ENCODE results near the gene WFS1.

The WFS1 gene

GRCh38 chr4:6275898-6276806, 6.5 kb downstream of the WFS1 start:
- TF ChIP-seq, protein P1, sequence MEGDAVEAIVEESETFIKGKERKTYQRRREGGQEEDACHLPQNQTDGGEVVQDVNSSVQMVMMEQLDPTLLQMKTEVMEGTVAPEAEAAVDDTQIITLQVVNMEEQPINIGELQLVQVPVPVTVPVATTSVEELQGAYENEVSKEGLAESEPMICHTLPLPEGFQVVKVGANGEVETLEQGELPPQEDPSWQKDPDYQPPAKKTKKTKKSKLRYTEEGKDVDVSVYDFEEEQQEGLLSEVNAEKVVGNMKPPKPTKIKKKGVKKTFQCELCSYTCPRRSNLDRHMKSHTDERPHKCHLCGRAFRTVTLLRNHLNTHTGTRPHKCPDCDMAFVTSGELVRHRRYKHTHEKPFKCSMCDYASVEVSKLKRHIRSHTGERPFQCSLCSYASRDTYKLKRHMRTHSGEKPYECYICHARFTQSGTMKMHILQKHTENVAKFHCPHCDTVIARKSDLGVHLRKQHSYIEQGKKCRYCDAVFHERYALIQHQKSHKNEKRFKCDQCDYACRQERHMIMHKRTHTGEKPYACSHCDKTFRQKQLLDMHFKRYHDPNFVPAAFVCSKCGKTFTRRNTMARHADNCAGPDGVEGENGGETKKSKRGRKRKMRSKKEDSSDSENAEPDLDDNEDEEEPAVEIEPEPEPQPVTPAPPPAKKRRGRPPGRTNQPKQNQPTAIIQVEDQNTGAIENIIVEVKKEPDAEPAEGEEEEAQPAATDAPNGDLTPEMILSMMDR (IDR thresholded peaks at IDR 0.05; ENCODE audit: low read depth, low read length): no peak
- H3K4me3 ChIP-seq (ENCODE audit: low read depth, low read length): no peak overlapping the region

GRCh38 chr4:6277139-6277802, 7.6 kb downstream of the WFS1 start:
- H3K4me3 ChIP-seq (ENCODE audit: low read depth, low read length): no peak overlapping the region

GRCh38 chr4:6277935-6278800, 8.5 kb downstream of the WFS1 start:
- TF ChIP-seq, protein P1 (IDR thresholded peaks at IDR 0.05; ENCODE audit: low read depth, low read length): no peak
- no peak overlapping the region for H3K4me3 ChIP-seq (ENCODE audit: low read depth, low read length)

More at GRCh38 chr4:6277139-6277802, 7.6 kb downstream of the WFS1 start:
- TF ChIP-seq, protein P1 (IDR thresholded peaks at IDR 0.05; ENCODE audit: low read depth, low read length): no peak

- TF ChIP-seq, protein P1 (IDR thresholded peaks at IDR 0.05; ENCODE audit: low read depth, low read length): no peak
- no peak overlapping the region for H3K4me3 ChIP-seq (ENCODE audit: low read depth, low read length)
These were observed 9.1 kb downstream of the WFS1 start for GRCh38 chr4:6278801-6279197.

GRCh38 chr4:6279582-6280289, 10.1 kb downstream of the WFS1 start:
- TF ChIP-seq, protein P1 (IDR thresholded peaks at IDR 0.05; ENCODE audit: low read depth, low read length): no peak

GRCh38 chr4:6280365-6280996, 10.8 kb downstream of the WFS1 start:
- TF ChIP-seq, protein P1 (IDR thresholded peaks at IDR 0.05; ENCODE audit: low read depth, low read length): no peak
- H3K4me3 ChIP-seq (ENCODE audit: low read depth, low read length): no peak overlapping the region

More at GRCh38 chr4:6279582-6280289, 10.1 kb downstream of the WFS1 start:
- H3K4me3 ChIP-seq (ENCODE audit: low read depth, low read length): no peak overlapping the region
